Transverse colon (tissue), 4 donors: ENCODE measurements around the gene FIGN. TPM values are rescaled to one million over a fixed set of nuclear protein-coding genes. Genes with fewer than 3 reads are reported as not detected.

Experiments
- DNase-seq: peaks from one replicate; pipeline ENCODE4 v3.0.0-alpha.2; 2019
- H3K27ac ChIP-seq, 4 donors: fragments of 200-600 bp; sonication (generic); 2 replicates each; pipeline ENCODE4 v1.5.1; 2016 to 2018; ENCODE audit warnings: inconsistent platforms in 4 of 4
- H3K27me3 ChIP-seq: fragments of 200-600 bp; sonication (generic); 2 replicates; pipeline ENCODE4 v1.5.1; 2017; ENCODE audit warnings: inconsistent platforms
- H3K36me3 ChIP-seq, 4 donors: fragments of 200-600 bp; sonication (generic); 2 replicates each; pipeline ENCODE4 v1.5.1; 2017 to 2019; ENCODE audit warnings: inconsistent platforms in 4 of 4
- H3K4me1 ChIP-seq, 4 donors: fragments of 200-600 bp; sonication (generic); 2 replicates each; pipeline ENCODE4 v1.5.1; 2017 to 2020; ENCODE audit warnings: inconsistent platforms in 4 of 4
- H3K4me3 ChIP-seq, 4 donors: fragments of 200-600 bp; sonication (generic); 1 replicate in 1 of 4; 2 replicates in 3 of 4; pipeline versions ENCODE4 v1.5.1 to v1.6.1; 2017 to 2019; ENCODE audit warnings: inconsistent platforms in 4 of 4
- H3K9me3 ChIP-seq, 2 donors: fragments of 200-600 bp; sonication (generic); 2 replicates each; pipeline ENCODE4 v1.5.1; 2017 to 2019; ENCODE audit warnings: inconsistent platforms in 2 of 2
- EP300 ChIP-seq: sonication (generic); formaldehyde crosslinking; IDR thresholded peaks from one replicate; pipeline ENCODE4 v1.6.1; 2017; ENCODE audit warnings: antibody characterized with exemption, low read depth
- POLR2A ChIP-seq: fragments of 450-650 bp; IDR thresholded peaks from one replicate; pipeline ENCODE4 v1.6.1; 2016; ENCODE audit warnings: antibody characterized with exemption, mild to moderate bottlenecking, moderate library complexity
- POLR2AphosphoS5 ChIP-seq, 3 donors: sonication (generic); formaldehyde crosslinking; IDR thresholded peaks; one replicate each; pipeline ENCODE4 v1.6.1; 2016; ENCODE audit warnings: antibody characterized with exemption in 3 of 3
- WGBS, 2 donors: methylation state at CpG; one replicate each; pipeline ENCODE4 v1.1.5; 2018; ENCODE audit warnings: low coverage in 1 of 2; 5-methylcytosine and 5-hydroxymethylcytosine counted together
- in situ Hi-C, 4 donors: fragments of 200-750 bp; cut with MboI; loops; one replicate each; pipeline versions ENCODE4 v1.15.0 to v1.15.1; 2017; ENCODE audit warnings: low sequenced_read_pairs in 3 of 4, low pct_ligation_motif_present in 1 of 4, low pct_unique_long_range_greater_than_20kb in 1 of 4
- intact Hi-C: fragments of 100-400 bp; cut with DNase I; formaldehyde crosslinking; loops from one replicate; pipeline ENCODE4 v1.15.1; 2023; ENCODE audit warnings: low total_unique reads
- total RNA-seq, 4 donors: library from RNA; depleted of rRNA; stranded (reverse); fragments of >200 nt; gene quantifications; one replicate each; pipeline ENCODE4 v1.1.0, GENCODE V29; 2016
- TF ChIP-seq, protein P1 (sequence below), 5 experiments: fragments of 200-600 bp in 3 of 5; fragments of 450-650 bp in 2 of 5; sonication (generic) in 3 of 5; IDR thresholded peaks; 1 replicate in 2 of 5; 2 replicates in 3 of 5; pipeline ENCODE4 v1.5.1; 2016 to 2017; ENCODE audit warnings: antibody characterized with exemption in 5 of 5, inconsistent platforms in 3 of 5, mild to moderate bottlenecking in 2 of 5, moderate library complexity in 1 of 5

The FIGN gene
- total RNA-seq, 4 donors from 2014 or later, result 0.75 to 1.3 (median 1.0) TPM

DNA sequence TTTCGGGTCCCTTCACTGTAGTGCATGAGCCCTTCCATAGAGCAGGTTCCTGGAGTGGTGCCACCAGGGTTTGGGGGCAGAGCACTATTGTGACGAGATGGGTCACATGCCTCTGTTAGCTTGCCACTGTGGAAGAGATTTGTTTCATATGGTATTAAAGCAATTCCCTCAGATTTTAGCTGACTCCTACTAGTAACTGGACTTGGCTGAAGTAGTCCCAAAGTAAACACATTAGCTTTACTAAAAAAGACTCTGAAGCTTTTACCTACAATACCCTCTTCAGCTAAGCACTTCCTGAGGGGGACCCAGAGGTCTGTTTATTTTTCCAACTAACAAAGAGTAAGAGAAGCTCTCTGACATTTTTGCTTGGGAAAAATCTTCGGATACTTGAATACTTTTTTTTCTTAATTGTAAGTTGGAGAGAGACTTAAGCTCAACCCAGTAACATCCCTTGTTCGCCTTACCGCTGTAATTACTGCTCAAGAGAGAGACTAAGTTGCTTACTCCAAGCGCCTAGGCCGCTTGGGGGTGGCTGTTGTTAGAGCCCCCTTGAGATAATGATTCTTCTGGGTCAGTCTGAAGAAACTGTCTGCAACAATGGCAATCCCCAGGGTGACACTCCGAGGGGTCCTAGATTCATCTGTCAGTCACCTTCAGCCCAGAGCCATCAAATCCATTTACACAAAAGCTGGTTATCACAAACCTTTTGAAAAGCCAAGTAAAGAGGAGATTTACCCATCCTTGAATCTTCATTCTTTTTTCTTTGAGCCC is 177.4 kb downstream of the FIGN start:
- intact Hi-C loops (no loop called here), in situ Hi-C loops (no loop called here)
- no peaks in the 10 kb centered on the region for H3K4me1 ChIP-seq
- 39 to 78% methylated on average over 2 to 8 of the region's 8 CpGs for WGBS, 2 donors
- no peak overlapping the region for H3K27ac ChIP-seq
- TF ChIP-seq POLR2A, result no peak
- TF ChIP-seq, protein P1, sequence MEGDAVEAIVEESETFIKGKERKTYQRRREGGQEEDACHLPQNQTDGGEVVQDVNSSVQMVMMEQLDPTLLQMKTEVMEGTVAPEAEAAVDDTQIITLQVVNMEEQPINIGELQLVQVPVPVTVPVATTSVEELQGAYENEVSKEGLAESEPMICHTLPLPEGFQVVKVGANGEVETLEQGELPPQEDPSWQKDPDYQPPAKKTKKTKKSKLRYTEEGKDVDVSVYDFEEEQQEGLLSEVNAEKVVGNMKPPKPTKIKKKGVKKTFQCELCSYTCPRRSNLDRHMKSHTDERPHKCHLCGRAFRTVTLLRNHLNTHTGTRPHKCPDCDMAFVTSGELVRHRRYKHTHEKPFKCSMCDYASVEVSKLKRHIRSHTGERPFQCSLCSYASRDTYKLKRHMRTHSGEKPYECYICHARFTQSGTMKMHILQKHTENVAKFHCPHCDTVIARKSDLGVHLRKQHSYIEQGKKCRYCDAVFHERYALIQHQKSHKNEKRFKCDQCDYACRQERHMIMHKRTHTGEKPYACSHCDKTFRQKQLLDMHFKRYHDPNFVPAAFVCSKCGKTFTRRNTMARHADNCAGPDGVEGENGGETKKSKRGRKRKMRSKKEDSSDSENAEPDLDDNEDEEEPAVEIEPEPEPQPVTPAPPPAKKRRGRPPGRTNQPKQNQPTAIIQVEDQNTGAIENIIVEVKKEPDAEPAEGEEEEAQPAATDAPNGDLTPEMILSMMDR (IDR thresholded peaks at IDR 0.05), result no peak
- no peak for TF ChIP-seq POLR2AphosphoS5 (IDR thresholded peaks at IDR 0.05)
- TF ChIP-seq EP300, result no peak
- H3K27me3 ChIP-seq, result no peaks in the 10 kb centered on the region
- no peak overlapping the region for H3K4me3 ChIP-seq
- no peaks in the 10 kb centered on the region for H3K36me3 ChIP-seq
- no peaks in the 10 kb centered on the region for H3K9me3 ChIP-seq
- no peak for DNase-seq

DNA sequence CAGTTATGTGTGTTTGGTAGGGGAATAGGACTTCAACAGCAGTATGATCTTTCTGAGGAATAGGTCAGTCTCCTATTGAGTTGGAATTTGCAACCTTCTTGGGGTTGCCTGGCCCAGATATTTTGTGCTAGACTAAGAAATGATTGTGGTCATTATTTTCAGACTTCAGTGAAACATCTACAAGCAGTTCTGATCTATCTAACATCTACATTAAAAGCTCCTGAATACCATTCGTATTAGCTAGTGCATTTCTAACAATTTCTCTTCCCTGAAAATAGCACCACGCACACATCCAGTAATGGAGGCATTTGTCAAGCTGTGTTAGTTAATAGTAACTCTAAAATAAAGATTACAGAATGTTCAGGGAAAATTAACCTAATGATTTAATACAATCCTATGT is 179.3 kb downstream of the FIGN start:
- no peak for DNase-seq
- WGBS, 2 donors, result 73 to 74% methylated on average over 2 of the region's 2 CpGs
- in situ Hi-C loops, result no loop called here
- Histone ChIP-seq H3K27ac (no peak overlapping the region), H3K9me3 (no peaks in the 10 kb centered on the region), H3K36me3 (no peaks in the 10 kb centered on the region), H3K4me3 (no peak overlapping the region), H3K4me1 (no peaks in the 10 kb centered on the region), H3K27me3 (no peaks in the 10 kb centered on the region)
- TF ChIP-seq, protein P1 (IDR thresholded peaks at IDR 0.05), result no peak
- TF ChIP-seq EP300 (no peak), POLR2AphosphoS5 (IDR thresholded peaks at IDR 0.05) (no peak), POLR2A (no peak)
- intact Hi-C loops, result no loop called here

DNA sequence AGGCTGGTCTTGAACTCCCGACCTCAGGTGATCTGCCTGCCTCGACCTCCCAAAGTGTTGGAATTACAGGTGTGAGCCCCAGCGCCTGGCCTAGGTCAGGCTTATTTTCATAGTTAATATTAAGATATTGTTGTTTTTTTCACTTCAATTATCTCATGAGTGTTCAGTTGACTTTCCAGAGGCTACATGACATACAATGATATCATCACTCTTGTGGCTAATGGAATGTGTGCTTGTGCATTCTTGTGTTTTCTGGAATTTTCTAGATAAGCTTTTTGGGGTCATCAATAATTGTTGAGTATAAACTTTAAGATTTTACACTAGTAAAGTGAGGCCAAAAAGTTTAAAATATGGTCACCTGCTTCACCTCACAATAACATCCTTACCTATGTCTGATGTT is 180.9 kb downstream of the FIGN start:
- no peak overlapping the region for H3K4me3 ChIP-seq
- TF ChIP-seq EP300, result no peak
- no peak for TF ChIP-seq POLR2AphosphoS5 (IDR thresholded peaks at IDR 0.05)
- TF ChIP-seq, protein P1 (IDR thresholded peaks at IDR 0.05), result no peak
- no peak for TF ChIP-seq POLR2A
- WGBS, 2 donors, result 87 to 89% methylated on average over 3 of the region's 3 CpGs
- H3K27me3 ChIP-seq, result no peaks in the 10 kb centered on the region
- H3K4me1 ChIP-seq, result no peaks in the 10 kb centered on the region
- no peaks in the 10 kb centered on the region for H3K9me3 ChIP-seq
- H3K27ac ChIP-seq, result no peak overlapping the region
- no peaks in the 10 kb centered on the region for H3K36me3 ChIP-seq
- in situ Hi-C loops, result no loop called here
- DNase-seq, result no peak
- intact Hi-C loops, result no loop called here

DNA sequence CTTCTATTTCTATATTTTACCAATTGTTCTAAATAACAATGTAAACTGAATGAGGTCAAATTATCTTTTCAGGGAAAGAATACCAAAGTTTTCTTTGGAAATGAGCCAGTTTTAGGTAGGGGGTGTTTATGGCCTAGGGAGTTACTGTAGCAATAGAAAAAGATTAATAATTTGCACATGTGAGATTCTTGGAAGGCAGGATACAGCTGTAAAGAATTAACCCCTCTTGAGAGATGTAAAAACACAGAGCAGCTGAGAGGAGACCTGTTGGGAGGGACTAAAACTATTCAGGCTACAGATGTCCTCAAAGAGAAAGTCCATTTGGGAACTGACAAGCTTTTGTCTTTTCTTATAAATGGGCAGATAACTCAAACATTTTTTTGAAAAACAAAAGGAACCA is 182.2 kb downstream of the FIGN start:
- intact Hi-C loops, result no loop called here

More for the DNA sequence above, 182.2 kb downstream of the FIGN start:
- no peaks in the 10 kb centered on the region for H3K9me3 ChIP-seq
- in situ Hi-C loops, result no loop called here
- no peak for DNase-seq
- no peaks in the 10 kb centered on the region for H3K27me3 ChIP-seq
- no peaks in the 10 kb centered on the region for H3K4me1 ChIP-seq
- TF ChIP-seq POLR2AphosphoS5 (IDR thresholded peaks at IDR 0.05) (no peak), EP300 (no peak), POLR2A (no peak)
- TF ChIP-seq, protein P1 (IDR thresholded peaks at IDR 0.05), result no peak
- H3K36me3 ChIP-seq, result no peaks in the 10 kb centered on the region
- H3K27ac ChIP-seq, result no peak overlapping the region
- no peak overlapping the region for H3K4me3 ChIP-seq
